Measurements from ENCODE around the gene ASCC3. TPM values are rescaled to one million over a fixed set of nuclear protein-coding genes. Genes with fewer than 3 reads are reported as not detected.

The ASCC3 gene
- total RNA-seq, 1 donor from 2014 or later, result 75.3 TPM

DNA sequence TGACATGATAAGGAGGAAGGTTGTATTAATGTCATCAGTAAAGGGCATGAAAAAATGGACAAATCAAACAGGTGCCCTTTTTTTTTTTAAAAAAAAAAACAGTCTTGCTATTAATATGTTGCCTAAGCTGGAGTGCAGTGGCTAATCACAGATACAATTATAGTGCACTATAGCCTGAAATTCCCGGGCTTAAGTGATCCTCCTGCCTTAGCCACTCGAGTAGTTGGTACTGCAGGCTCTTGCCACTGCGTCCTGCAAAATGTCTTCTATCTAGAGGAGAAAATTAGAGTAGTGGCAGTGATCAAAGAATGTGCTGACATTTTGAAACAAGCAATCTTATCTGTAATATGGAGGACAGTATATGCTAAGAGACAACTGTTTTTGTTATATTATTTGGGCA lies 127.7 kb downstream of the ASCC3 start:
- Histone ChIP-seq H3K27me3 (no peaks in the 10 kb centered on the region), H3K4me2 (no peak overlapping the region), H3F3A (ENCODE audit: low read depth) (no peaks in the 10 kb centered on the region), H2AFZ (replicated peaks) (no peak overlapping the region), H3K4me3 (no peak overlapping the region), H3K9ac (no peak overlapping the region), H3K27ac (no peak overlapping the region), H3K36me3 (no peaks in the 10 kb centered on the region), H3K9me3 (ENCODE audit: low read depth) (no peaks in the 10 kb centered on the region), H4K20me1 (ENCODE audit: low read depth) (no peaks in the 10 kb centered on the region), H3K79me2 (ENCODE audit: low read depth) (no peaks in the 10 kb centered on the region), H3K4me1 (no peaks in the 10 kb centered on the region)
- Mint-ChIP-seq H3K9me3 (peaks cover 5% of the 10 kb centered on the region), H3K27ac (no peak overlapping the region), H3K4me1 (no peaks in the 10 kb centered on the region), H3K27me3 (ENCODE audit: insufficient read depth, low read depth) (no peaks in the 10 kb centered on the region), H3K4me3 (no peak overlapping the region), H3K36me3 (peaks cover 7% of the 10 kb centered on the region)
- no peak for TF ChIP-seq EZH2 (IDR thresholded peaks at IDR 0.05)
- TF ChIP-seq, protein P1, sequence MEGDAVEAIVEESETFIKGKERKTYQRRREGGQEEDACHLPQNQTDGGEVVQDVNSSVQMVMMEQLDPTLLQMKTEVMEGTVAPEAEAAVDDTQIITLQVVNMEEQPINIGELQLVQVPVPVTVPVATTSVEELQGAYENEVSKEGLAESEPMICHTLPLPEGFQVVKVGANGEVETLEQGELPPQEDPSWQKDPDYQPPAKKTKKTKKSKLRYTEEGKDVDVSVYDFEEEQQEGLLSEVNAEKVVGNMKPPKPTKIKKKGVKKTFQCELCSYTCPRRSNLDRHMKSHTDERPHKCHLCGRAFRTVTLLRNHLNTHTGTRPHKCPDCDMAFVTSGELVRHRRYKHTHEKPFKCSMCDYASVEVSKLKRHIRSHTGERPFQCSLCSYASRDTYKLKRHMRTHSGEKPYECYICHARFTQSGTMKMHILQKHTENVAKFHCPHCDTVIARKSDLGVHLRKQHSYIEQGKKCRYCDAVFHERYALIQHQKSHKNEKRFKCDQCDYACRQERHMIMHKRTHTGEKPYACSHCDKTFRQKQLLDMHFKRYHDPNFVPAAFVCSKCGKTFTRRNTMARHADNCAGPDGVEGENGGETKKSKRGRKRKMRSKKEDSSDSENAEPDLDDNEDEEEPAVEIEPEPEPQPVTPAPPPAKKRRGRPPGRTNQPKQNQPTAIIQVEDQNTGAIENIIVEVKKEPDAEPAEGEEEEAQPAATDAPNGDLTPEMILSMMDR (IDR thresholded peaks at IDR 0.05), result no peak
- TF ChIP-seq EZH2phosphoT487 (IDR thresholded peaks at IDR 0.05), result no peak
- no peak for DNase-seq (ENCODE audit: low spot score)

DNA sequence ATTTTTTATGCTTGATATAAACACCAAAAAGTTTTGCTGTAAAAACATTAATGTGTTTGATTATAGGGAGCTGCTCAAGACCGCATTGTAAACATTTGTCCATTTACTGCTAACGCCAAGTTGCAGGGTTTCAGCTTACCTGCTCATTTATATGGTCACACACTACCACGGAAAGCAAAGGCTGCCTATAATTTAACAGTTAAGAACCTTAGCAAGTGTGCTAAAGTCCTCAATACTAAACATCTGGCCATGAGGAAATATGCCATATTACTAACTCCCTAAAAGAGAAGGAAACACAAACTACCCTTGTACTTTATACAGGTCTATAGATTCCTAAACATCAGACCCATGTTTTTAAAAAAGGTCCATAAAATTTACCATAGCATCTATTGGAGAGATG lies 129.5 kb downstream of the ASCC3 start:
- no peak overlapping the region for H3K27ac Mint-ChIP-seq
- Histone ChIP-seq H3K4me1 (no peaks in the 10 kb centered on the region), H3K36me3 (peaks cover 7% of the 10 kb centered on the region), H2AFZ (replicated peaks) (no peak overlapping the region), H3K9me3 (ENCODE audit: low read depth) (no peaks in the 10 kb centered on the region), H4K20me1 (ENCODE audit: low read depth) (no peaks in the 10 kb centered on the region), H3K27me3 (no peaks in the 10 kb centered on the region), H3K79me2 (ENCODE audit: low read depth) (no peaks in the 10 kb centered on the region), H3K27ac (no peak overlapping the region), H3F3A (ENCODE audit: low read depth) (no peaks in the 10 kb centered on the region), H3K4me3 (no peak overlapping the region), H3K9ac (no peak overlapping the region), H3K4me2 (no peak overlapping the region)
- H3K27me3 Mint-ChIP-seq (ENCODE audit: insufficient read depth, low read depth), result no peaks in the 10 kb centered on the region
- H3K36me3 Mint-ChIP-seq, result peaks cover 5% of the 10 kb centered on the region
- no peaks in the 10 kb centered on the region for H3K4me1 Mint-ChIP-seq
- H3K9me3 Mint-ChIP-seq, result peaks cover 5% of the 10 kb centered on the region
- TF ChIP-seq EZH2 (IDR thresholded peaks at IDR 0.05) (no peak), EZH2phosphoT487 (IDR thresholded peaks at IDR 0.05) (no peak)
- TF ChIP-seq, protein P1 (IDR thresholded peaks at IDR 0.05), result no peak
- no peak for DNase-seq (ENCODE audit: low spot score)
- no peak overlapping the region for H3K4me3 Mint-ChIP-seq

DNA sequence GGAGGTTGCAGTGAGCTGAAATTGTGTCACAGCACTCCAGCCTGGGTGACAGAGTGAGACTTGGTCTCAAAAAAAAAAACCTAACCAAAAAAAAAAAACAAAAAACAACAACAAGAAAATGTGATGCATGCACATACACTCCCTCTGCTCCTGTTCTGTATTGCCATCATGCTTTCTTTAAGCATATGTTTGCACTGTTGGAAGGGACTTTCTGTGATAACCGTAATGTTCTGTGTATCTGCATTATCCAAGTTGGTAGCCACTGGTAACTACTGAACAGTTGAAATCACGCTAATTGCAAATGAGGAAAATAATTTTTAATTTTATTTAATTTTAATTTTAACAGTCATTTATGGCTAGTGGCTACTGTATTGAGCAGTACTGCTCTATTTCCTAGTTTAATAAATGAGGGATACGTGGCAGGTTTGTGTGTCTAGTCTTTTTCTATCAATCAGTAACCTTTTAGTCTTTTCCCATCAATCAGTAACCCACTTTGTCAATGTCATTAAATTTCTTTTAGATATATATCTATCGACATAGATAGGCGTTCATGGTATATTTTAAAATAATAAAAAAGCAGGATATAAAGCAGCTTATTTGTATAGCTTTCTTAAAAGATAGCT lies 135.6 kb downstream of the ASCC3 start:
- Histone ChIP-seq H3K27me3 (no peaks in the 10 kb centered on the region), H3K9ac (no peak overlapping the region), H3K4me2 (no peak overlapping the region), H3K9me3 (ENCODE audit: low read depth) (no peaks in the 10 kb centered on the region), H2AFZ (replicated peaks) (no peak overlapping the region), H3K27ac (no peak overlapping the region), H3F3A (ENCODE audit: low read depth) (no peaks in the 10 kb centered on the region), H4K20me1 (ENCODE audit: low read depth) (no peaks in the 10 kb centered on the region), H3K4me3 (no peak overlapping the region), H3K36me3 (peaks cover 8% of the 10 kb centered on the region), H3K4me1 (no peaks in the 10 kb centered on the region), H3K79me2 (ENCODE audit: low read depth) (no peaks in the 10 kb centered on the region)
- no peak overlapping the region for H3K27ac Mint-ChIP-seq
- no peak for TF ChIP-seq EZH2 (IDR thresholded peaks at IDR 0.05)
- no peak for TF ChIP-seq EZH2phosphoT487 (IDR thresholded peaks at IDR 0.05)
- TF ChIP-seq, protein P1 (IDR thresholded peaks at IDR 0.05), result no peak
- H3K36me3 Mint-ChIP-seq, result peaks cover 9% of the 10 kb centered on the region
- H3K4me1 Mint-ChIP-seq, result no peaks in the 10 kb centered on the region
- no peak for DNase-seq (ENCODE audit: low spot score)
- H3K4me3 Mint-ChIP-seq, result no peak overlapping the region
- H3K9me3 Mint-ChIP-seq, result peaks cover 6% of the 10 kb centered on the region
- no peaks in the 10 kb centered on the region for H3K27me3 Mint-ChIP-seq (ENCODE audit: insufficient read depth, low read depth)

Measured in neural progenitor cell (in vitro differentiated cells).